Fibroblast of lung (primary cell): ENCODE results near the gene ANKRD6.

Experiments
- CTCF ChIP-seq, 2 donors: IDR thresholded peaks in 1 of 2; conservative IDR thresholded peaks in 1 of 2; 1 replicate in 1 of 2; 2 replicates in 1 of 2; pipeline ENCODE4 v1.5.1; 2011 to 2012; ENCODE audit warnings: low read length in 2 of 2, control low read depth in 1 of 2, inconsistent platforms in 1 of 2, low read depth in 1 of 2, mild to moderate bottlenecking in 1 of 2
- EZH2 ChIP-seq: IDR thresholded peaks from 2 replicates; pipeline ENCODE4 v1.5.1; 2012; ENCODE audit warnings: low read length, control low read depth, mild to moderate bottlenecking; ENCODE audit errors: missing control alignments

GRCh38 chr6:89596056-89596455 is 163.1 kb downstream of the ANKRD6 start:
- TF ChIP-seq CTCF (conservative IDR thresholded peaks at IDR 0.05 in 1 of 2, IDR thresholded peaks at IDR 0.05 in 1 of 2; ENCODE audit: low read depth in 1 of 2, low read length in 2 of 2) (no peak), EZH2 (no peak)
